K562 (cell line): ENCODE measurements around the gene TDRD9. TPM values are rescaled to one million over a fixed set of nuclear protein-coding genes. Genes with fewer than 3 reads are reported as not detected.

Experiments used
- CC2D1A ChIP-seq: fragments of 450-650 bp; IDR thresholded peaks from 2 replicates; pipeline ENCODE4 v1.6.1; 2017; ENCODE audit warnings: mild to moderate bottlenecking
- GTF2A2 ChIP-seq: IDR thresholded peaks from 2 replicates; pipeline ENCODE4 v1.6.1; 2016; ENCODE audit warnings: mild to moderate bottlenecking, missing genetic modification characterization, missing compliant biosample characterization
- LARP7 ChIP-seq: fragments of 450-650 bp; IDR thresholded peaks from 2 replicates; pipeline ENCODE4 v1.6.1; 2016
- MTA2 ChIP-seq: fragments of 450-650 bp; IDR thresholded peaks from 2 replicates; pipeline ENCODE4 v1.6.1; 2016; ENCODE audit warnings: low read depth
- PKNOX1 ChIP-seq: fragments of 450-650 bp; IDR thresholded peaks from 2 replicates; pipeline ENCODE4 v1.6.1; 2016
- PRPF4 ChIP-seq: fragments of 200-400 bp; formaldehyde crosslinking; IDR thresholded peaks from one replicate; pipeline ENCODE4 v1.6.1; 2017; ENCODE audit warnings: low read length, low read depth, mild to moderate bottlenecking; ENCODE audit not compliant: insufficient read depth, poor library complexity, severe bottlenecking
- polyA plus RNA-seq, 8 experiments: library from polyadenylated mRNA; depleted of rRNA in 4 of 8; stranded (reverse) in 5 of 8; unstranded in 3 of 8; fragments of >200 nt; fragmentation: Nextera tagmentation in 2 of 8; fragmentation: Illumina TruSeq in 1 of 8; extraction: Ambion mirVana in 2 of 8; extraction: Trizol in 1 of 8; gene quantifications; 2 replicates each; pipeline versions ENCODE4 v1.2.1 to v1.2.3, GENCODE V29; 2011 to 2014; ENCODE audit warnings: inconsistent platforms in 1 of 8, missing spikeins in 1 of 8
- total RNA-seq, 7 experiments: library from RNA; depleted of rRNA in 6 of 7; stranded (reverse); fragments of >200 nt in 6 of 7; fragmentation: Illumina TruSeq in 2 of 7; extraction: Trizol in 2 of 7; gene quantifications; 2 replicates each; pipeline versions ENCODE4 v1.2.1 to v1.2.3, GENCODE V29; 2011 to 2021; ENCODE audit warnings: low replicate concordance in 1 of 7
- TF ChIP-seq, protein P1 (sequence below): sonication (generic); formaldehyde crosslinking; IDR thresholded peaks from 2 replicates; pipeline ENCODE4 v1.8.0; 2022; ENCODE audit warnings: missing genetic modification reagents, mild to moderate bottlenecking, borderline replicate concordance
- TF ChIP-seq, protein P2 (sequence below): IDR thresholded peaks from 3 replicates; pipeline ENCODE4 v1.6.1; 2011; ENCODE audit warnings: borderline replicate concordance, mild to moderate bottlenecking, moderate library complexity; ENCODE audit not compliant: insufficient read length; ENCODE audit errors: extremely low read depth

Gene TDRD9
- total and polyA plus RNA-seq, 9 of the 15 experiments (the other 6 are each of a cell fraction or from before 2014, with no cell fraction given) = 0.04 to 0.14 (median 0.04) TPM; not detected in 5

- TF ChIP-seq, protein P1, sequence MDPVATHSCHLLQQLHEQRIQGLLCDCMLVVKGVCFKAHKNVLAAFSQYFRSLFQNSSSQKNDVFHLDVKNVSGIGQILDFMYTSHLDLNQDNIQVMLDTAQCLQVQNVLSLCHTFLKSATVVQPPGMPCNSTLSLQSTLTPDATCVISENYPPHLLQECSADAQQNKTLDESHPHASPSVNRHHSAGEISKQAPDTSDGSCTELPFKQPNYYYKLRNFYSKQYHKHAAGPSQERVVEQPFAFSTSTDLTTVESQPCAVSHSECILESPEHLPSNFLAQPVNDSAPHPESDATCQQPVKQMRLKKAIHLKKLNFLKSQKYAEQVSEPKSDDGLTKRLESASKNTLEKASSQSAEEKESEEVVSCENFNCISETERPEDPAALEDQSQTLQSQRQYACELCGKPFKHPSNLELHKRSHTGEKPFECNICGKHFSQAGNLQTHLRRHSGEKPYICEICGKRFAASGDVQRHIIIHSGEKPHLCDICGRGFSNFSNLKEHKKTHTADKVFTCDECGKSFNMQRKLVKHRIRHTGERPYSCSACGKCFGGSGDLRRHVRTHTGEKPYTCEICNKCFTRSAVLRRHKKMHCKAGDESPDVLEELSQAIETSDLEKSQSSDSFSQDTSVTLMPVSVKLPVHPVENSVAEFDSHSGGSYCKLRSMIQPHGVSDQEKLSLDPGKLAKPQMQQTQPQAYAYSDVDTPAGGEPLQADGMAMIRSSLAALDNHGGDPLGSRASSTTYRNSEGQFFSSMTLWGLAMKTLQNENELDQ (CRISPR knock-in tag) = no peak
- TF ChIP-seq PKNOX1 = no peak
- TF ChIP-seq LARP7 = no peak
- TF ChIP-seq, protein P2, sequence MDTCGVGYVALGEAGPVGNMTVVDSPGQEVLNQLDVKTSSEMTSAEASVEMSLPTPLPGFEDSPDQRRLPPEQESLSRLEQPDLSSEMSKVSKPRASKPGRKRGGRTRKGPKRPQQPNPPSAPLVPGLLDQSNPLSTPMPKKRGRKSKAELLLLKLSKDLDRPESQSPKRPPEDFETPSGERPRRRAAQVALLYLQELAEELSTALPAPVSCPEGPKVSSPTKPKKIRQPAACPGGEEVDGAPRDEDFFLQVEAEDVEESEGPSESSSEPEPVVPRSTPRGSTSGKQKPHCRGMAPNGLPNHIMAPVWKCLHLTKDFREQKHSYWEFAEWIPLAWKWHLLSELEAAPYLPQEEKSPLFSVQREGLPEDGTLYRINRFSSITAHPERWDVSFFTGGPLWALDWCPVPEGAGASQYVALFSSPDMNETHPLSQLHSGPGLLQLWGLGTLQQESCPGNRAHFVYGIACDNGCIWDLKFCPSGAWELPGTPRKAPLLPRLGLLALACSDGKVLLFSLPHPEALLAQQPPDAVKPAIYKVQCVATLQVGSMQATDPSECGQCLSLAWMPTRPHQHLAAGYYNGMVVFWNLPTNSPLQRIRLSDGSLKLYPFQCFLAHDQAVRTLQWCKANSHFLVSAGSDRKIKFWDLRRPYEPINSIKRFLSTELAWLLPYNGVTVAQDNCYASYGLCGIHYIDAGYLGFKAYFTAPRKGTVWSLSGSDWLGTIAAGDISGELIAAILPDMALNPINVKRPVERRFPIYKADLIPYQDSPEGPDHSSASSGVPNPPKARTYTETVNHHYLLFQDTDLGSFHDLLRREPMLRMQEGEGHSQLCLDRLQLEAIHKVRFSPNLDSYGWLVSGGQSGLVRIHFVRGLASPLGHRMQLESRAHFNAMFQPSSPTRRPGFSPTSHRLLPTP = no peak
- no peak for TF ChIP-seq CC2D1A
- TF ChIP-seq MTA2 = no peak
- no peak for TF ChIP-seq GTF2A2 (tag)
- no peak for TF ChIP-seq PRPF4
Measured at GRCh38 chr14:103890052-103890371, 38.2 kb upstream of the TDRD9 start (continued).
